ENCODE measurements around the gene HUS1B. TPM values are rescaled to one million over a fixed set of nuclear protein-coding genes. Genes with fewer than 3 reads are reported as not detected.
"Not testable (repeated sequence)": the region's sequence is repeated elsewhere in the genome, so short reads cannot be mapped to it uniquely, and the experiment has no call there.

The HUS1B gene
- 1.1 TPM for total RNA-seq

DNA sequence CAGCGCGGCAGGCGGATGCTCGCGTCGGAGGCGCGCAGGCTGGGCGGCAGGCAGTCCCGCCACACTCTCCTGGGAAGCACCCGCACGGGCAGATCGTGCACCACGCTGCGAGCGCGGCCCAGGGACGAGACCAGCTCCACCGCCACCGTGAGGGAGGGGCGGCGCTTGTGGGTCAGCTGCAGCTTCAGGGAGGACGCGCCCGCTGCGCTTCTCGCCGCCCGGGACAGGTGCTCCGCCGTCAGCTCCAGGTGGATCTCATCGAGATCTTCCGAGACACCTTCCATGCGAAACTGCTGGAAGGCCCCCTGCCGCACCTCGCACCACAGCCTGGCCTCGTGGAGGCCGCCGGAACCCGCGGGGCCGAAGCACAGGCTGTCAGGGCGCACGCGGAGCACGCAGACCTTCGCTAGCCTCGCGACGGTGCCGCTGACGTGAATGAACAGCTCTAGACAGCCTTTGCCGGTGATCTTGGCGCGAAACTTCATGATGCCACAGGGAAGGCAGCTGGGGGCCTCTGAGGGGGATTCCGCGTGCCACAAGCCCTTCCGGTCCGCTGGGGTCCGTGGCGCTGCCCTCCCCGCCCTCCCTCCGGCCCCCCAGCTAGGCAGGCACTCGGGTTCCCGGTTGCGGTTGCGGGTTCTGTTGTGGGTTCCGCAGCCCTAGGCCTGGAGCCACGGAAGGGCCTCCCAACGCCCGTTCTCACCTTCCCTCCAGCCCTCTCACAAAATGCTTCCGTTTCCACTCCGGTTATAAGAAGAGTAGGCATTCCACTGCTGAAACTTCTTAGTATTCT, at the start of gene HUS1B:
TSS of gene HUS1B (minus strand) at position 641 of the 793 bp plus-strand sequence. CDS start at position 485, 156 bp downstream.
- DNase-seq: no peak

GRCh38 chr6:706146-706545, 49.2 kb upstream of the HUS1B start:
- DNase-seq: no peak

- DNase-seq: no peak
Observed at GRCh38 chr6:705047-705446, 48.1 kb upstream of the HUS1B start.

- no peak for DNase-seq
Observed at GRCh38 chr6:704046-704445, 47.1 kb upstream of the HUS1B start.

DNA sequence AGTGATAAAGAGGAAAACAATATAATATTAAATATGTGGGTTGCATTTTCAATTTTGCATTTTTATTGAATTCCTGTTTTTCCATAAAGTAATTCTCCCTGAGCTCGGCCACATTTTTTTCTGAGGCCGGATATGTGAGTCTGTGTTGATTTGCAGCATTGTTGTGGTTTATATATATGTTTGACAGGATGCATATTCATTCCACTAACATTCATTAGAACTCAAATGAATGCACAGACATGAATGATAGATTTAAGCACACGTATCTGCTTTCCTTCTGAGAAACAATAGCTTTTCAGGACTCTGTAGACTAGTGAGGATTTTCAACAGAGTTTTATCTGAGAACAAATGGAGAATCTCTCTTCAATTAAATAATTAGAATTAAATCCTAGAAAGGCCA, 46.7 kb upstream of the HUS1B start:
- DNase-seq: no peak

- DNase-seq: no peak
Observed at GRCh38 chr6:701700-702479, 45.0 kb upstream of the HUS1B start.

DNA sequence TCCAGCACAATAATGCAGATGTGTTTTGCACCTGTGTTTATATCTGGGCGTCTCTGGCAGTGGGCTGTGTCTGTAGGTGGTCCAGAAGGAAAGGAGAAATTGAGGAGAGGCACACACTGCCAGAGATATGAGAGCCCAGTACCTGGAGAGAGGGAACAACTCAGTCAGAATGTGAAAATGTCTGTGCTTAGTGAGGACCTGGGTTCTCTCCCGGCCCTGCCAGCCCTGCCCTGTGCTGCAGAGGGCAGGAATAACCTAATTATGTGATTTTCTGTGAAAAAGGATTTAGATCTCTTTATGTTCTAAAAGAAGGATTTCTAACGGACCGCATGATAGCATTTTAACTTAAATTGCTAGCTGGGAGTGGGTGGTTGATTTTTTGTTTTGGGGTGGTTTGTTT, 44.3 kb upstream of the HUS1B start:
- DNase-seq: no peak

DNA sequence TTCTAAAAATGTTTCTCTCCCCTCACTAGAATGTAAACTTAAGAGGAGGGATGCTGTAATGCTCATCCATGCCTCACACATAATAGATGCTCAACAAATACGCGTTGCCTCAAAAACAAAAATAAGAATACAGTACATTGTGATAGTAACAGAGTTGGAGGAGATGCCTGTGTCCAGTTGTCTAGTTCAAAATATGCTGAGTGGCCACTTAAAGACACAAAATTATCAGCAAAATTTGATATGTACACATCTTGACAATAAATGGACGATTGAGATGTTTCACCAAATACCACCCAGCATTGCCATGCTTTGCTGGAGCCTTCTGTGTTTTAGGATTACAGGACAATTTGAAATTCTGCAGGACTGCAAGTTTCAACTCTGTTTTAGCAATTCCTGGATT, 43.6 kb upstream of the HUS1B start:
- DNase-seq: no peak

DNA sequence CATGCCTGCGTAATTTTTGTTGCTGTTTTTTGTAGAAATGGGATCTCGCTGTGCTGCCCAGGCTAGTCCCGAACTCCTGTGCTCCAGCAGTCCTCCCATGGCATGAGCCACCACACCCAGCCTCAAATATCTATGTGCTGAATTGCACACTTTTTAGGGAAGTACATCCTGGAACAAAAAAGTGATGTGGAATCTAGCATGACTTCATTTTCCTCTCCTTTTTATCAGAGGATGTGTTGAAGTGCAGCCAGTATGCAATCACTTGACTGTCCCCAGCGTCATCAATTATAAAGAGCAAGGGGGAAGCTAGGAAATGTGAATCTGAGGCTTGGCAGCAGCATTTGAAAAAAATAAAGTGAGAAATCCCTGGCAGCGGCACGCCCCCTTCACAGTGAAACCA, 42.4 kb upstream of the HUS1B start:
- no peak for DNase-seq

GRCh38 chr6:694431-695126, 37.7 kb upstream of the HUS1B start:
- not testable (repeated sequence) for DNase-seq

DNA sequence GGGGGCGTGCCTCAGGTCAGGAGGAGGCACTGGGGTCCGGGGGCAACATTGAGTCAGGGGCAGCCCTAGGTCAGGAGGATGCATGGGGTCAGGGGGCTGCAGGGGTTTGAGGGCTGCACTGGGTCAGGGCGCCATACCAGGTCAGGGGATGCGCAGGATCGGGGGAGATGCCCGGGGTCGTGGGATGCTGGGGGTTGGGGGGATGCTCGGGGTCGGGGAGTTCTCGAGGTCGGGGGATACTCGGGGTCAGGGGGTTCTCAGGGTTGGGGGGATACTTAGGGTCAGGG, 36.8 kb upstream of the HUS1B start:
- DNase-seq: no peak

- DNase-seq: peak; percentile 62
Observed at GRCh38 chr6:692858-693722, 36.2 kb upstream of the HUS1B start, which contains the start of gene EXOC2. TSS of gene EXOC2 (minus strand) at chr6:693139. CDS start at chr6:637818, 55,321 bp downstream.

GRCh38 chr6:692356-692851, 35.5 kb upstream of the HUS1B start:
- no peak for DNase-seq

GRCh38 chr6:689223-689622, 32.3 kb upstream of the HUS1B start:
- DNase-seq: no peak

- peak; percentile 23 for DNase-seq
Observed at GRCh38 chr6:686497-686896, 29.6 kb upstream of the HUS1B start.

DNA sequence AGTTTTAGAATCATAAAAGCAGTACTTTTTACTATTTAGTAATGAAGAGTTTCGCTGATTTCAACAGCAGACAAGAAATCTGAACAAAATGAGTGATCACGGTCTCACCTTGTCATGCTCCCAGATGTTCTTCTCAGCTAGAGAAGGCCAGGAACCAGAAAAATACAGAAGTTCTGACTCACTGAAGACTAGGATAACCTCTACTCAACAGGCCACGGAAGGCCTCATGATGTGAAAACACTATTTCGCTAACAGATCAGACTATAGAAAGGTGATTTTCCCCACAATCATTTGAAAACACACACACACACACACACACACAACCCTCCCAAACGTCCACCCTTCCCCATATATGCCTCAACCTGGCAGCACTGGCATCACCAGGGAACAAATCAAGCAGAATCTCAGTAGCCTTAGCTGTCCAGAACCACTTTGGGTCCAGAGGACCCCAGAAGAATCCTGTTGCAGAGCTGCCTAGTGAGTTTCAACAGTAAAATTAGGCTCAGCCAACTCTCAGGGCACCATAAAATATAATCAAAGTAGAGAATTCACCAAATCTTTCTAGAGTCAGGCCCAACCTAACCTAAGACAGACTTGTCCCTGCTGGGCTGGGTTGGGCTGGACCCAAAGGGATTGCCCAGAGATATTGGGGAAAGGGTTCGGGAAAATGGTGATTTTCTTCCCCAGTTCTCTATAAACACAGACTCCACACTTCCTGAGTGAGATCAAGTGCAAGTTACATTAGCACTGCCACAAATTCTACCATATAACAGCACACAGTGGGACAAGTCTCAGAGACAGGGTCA, 28.1 kb upstream of the HUS1B start:
- no peak for DNase-seq

DNA sequence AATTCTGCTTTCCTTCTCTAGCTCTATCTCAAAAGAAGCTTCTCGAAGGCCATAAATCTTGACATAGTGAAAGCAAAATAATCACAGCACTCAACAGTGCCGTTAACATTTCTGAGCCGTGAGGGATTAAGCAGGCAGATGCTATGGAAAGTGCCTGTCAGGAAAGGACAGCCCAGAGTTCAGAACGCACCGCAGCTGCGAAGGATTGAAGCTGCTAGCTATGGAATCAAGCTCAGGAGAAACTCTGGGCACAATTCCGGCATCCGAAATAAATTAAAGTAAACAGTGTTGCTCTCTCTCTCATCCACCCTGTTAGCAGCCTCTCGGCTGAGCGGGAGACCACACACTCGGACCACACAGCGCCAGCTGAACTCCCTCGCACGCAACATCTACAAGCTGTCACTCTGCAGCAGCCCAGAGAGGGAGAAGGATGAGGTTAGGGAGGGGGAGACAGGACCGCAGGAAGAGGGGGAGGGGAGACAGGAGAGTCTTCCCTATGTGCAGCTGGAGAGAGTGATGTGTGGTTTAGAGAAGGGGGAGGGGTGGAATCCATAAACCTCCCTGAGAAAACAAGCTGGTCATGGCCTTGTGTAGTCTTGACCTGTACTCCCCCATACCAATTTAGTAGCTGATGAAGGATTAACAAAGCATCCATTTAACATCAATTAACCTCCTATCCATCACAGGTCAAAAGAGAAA, 27.0 kb upstream of the HUS1B start:
- peak; percentile 90 for DNase-seq

- no peak for DNase-seq
Observed at GRCh38 chr6:680666-681340, 23.9 kb upstream of the HUS1B start.

GRCh38 chr6:680251-680650, 23.4 kb upstream of the HUS1B start:
- DNase-seq: no peak

GRCh38 chr6:679282-679681, 22.4 kb upstream of the HUS1B start:
- peak; percentile 15 for DNase-seq

Measured in skin of body (tissue), 2 donors.